Heart right ventricle (tissue), 16 donors: Measurements from ENCODE around the gene HMGCS1. TPM values are rescaled to one million over a fixed set of nuclear protein-coding genes. Genes with fewer than 3 reads are reported as not detected.

Source experiments
- ATAC-seq, 8 donors: fragments of 200-7000 bp; cut with Tn5 transposase; one replicate each; pipeline ENCODE4 v1.9.1; 2020; ENCODE audit warnings: mild to moderate bottlenecking in 8 of 8, moderate library complexity in 8 of 8, moderate number of reproducible peaks in 1 of 8
- DNase-seq, 2 donors: peaks; one replicate each; pipeline ENCODE4 v3.0.0-alpha.2; 2020
- H3K27ac ChIP-seq, 10 donors: fragments of 200-600 bp; sonication (generic) in 2 of 10; one replicate each; pipeline versions ENCODE4 v1.5.0 to v1.8.0; 2020 to 2022; ENCODE audit warnings: mild to moderate bottlenecking in 3 of 10
- H3K27me3 ChIP-seq, 7 donors: fragments of 200-600 bp; one replicate each; pipeline ENCODE4 v1.8.0; 2021 to 2022; ENCODE audit warnings: mild to moderate bottlenecking in 2 of 7
- H3K36me3 ChIP-seq, 9 donors: fragments of 200-600 bp; sonication (generic) in 1 of 9; one replicate each; pipeline versions ENCODE4 v1.5.0 to v1.8.0; 2020 to 2022; ENCODE audit warnings: mild to moderate bottlenecking in 2 of 9
- H3K4me1 ChIP-seq, 9 donors: fragments of 200-600 bp; sonication (generic) in 1 of 9; one replicate each; pipeline versions ENCODE4 v1.5.0 to v1.8.0; 2020 to 2022; ENCODE audit warnings: mild to moderate bottlenecking in 4 of 9
- H3K4me3 ChIP-seq, 10 donors: fragments of 200-600 bp; sonication (generic) in 2 of 10; one replicate each; pipeline versions ENCODE4 v1.5.0 to v1.8.0; 2020 to 2022; ENCODE audit warnings: mild to moderate bottlenecking in 7 of 10, moderate library complexity in 2 of 10
- H3K9me3 ChIP-seq, 11 donors: fragments of 200-600 bp in 10 of 11; sonication (generic) in 2 of 11; one replicate each; pipeline versions ENCODE4 v1.5.0 to v1.8.0; 2013 to 2022; ENCODE audit warnings: mild to moderate bottlenecking in 2 of 11, control low read depth in 1 of 11, moderate library complexity in 1 of 11
- CTCF ChIP-seq, 9 donors: fragments of 200-600 bp; sonication (generic) in 2 of 9; IDR thresholded peaks; one replicate each; pipeline versions ENCODE4 v1.5.0 to v1.8.0; 2021 to 2022; ENCODE audit warnings: antibody characterized with exemption in 9 of 9, mild to moderate bottlenecking in 5 of 9, moderate library complexity in 1 of 9
- WGBS, 2 donors: extraction: QIAGEN DNeasy Blood & Tissue Kit; methylation state at CpG; one replicate each; pipeline ENCODE4 v1.1.7; 2013; ENCODE audit warnings: inconsistent platforms in 1 of 2; 5-methylcytosine and 5-hydroxymethylcytosine counted together
- intact Hi-C, 10 donors: fragments of 100-400 bp; cut with DNase I; formaldehyde crosslinking; loops; one replicate each; pipeline versions ENCODE4 v1.11.1 to v1.14.2; 2022
- polyA plus RNA-seq, 2 donors: library from polyadenylated mRNA; stranded (reverse); fragments of 200-250 nt; gene quantifications; one replicate each; pipeline ENCODE4 v1.2.3, GENCODE V29; 2013
- total RNA-seq, 10 donors: library from RNA; stranded (reverse); fragmentation: NEBNext Ultra II Directional in 3 of 10; extraction: Animal tissue kit (Norgen Biotek cat#: 25700) in 3 of 10; gene quantifications; one replicate each; pipeline versions ENCODE4 v1.2.1 to v1.2.4, GENCODE V29; 2021 to 2023
- donor health status: Arrhythmogenic right ventricular cardiomyopathy.
- donor health status: ischemic (EF 13 %, LVEDD 7.1; RV severe dilation, severe dysfunction).
- donor health status: healthy with polysubstance abuse.
- donor health status: DM: no; HTN: yes; CAD: no.
- donor health status: DM: no; HTN: no; CAD: no.
- donor health status: ischemic (EF 25% LVEDD 6.9; RV normal size, moderate dysfunction).
- donor health status: ischemic (EF 25% LVEDD 5.7; RV mildly dilated, moderate dysfunction).
- donor health status: healthy.
- donor health status: DM: yes; HTN: yes; CAD: no.
- donor health status: Ischemic cardiomyopathy.
- donor health status: ischemic (EF 35%, LVEDD 5.7; RV mildly dilated, moderate dysfunction).
- donor health status: nonischemic (EF 11% LVEDD 7.7; RV severe dilation, severe dysfunction).
- donor health status: DM: yes; HTN: yes; CAD: no.
- donor health status: PGD.
- donor health status: ischemic (EF 29% LVEDD 5.4; RV normal size, mild dysfunction).
- donor health status: nonischemic (EF 23%, LVEDD 6.1; RV moderate dilation, normal function).

HMGCS1 gene
- total and polyA plus RNA-seq, 12 donors: 8.3 to 33.0 (median 26.7) TPM

GRCh38 chr5:43242196-43242595, 71.0 kb downstream of the HMGCS1 start:
- DNase-seq: no peak
- no peak for ATAC-seq
- Histone ChIP-seq H3K27me3 (peaks cover 0 to 18% (median 0%) of the 10 kb centered on the region in 7 donors), H3K9me3 (no peaks in the 10 kb centered on the region), H3K36me3 (no peaks in the 10 kb centered on the region), H3K4me3 (no peak overlapping the region), H3K4me1 (no peaks in the 10 kb centered on the region), H3K27ac (no peak overlapping the region)
- 50 to 78% methylated on average over 1 of the region's 1 CpG for WGBS, 2 donors
- TF ChIP-seq CTCF (IDR thresholded peaks at IDR 0.05): no peak
- intact Hi-C loops: no loop called here

Other genes starting within 250 kb of the HMGCS1 start
- 10 to 100 TPM; 13.4 to 20.6 (median 16.8) TPM for gene ZNF131, start 192.5 kb downstream of the HMGCS1 start, total RNA-seq
- 10 to 100 TPM in 1 of 2 donors, 1 to 10 TPM in 1; 9.5 to 40.5 TPM for gene ZNF131, start 192.5 kb downstream of the HMGCS1 start, polyA plus RNA-seq
- gene NIM1K, start 121.2 kb downstream of the HMGCS1 start, total RNA-seq: under 1 TPM in 8 of 10 donors, not detected in 2; 0.12 to 0.42 (median 0.22) TPM
- gene NIM1K, start 121.2 kb downstream of the HMGCS1 start, polyA plus RNA-seq: under 1 TPM; 0.07 to 0.29 TPM
- under 1 TPM in 9 of 10 donors, not detected in 1; 0.20 to 0.53 (median 0.32) TPM for gene CCL28, start 99.0 kb upstream of the HMGCS1 start, total RNA-seq
- under 1 TPM; 0.10 to 0.59 TPM for gene CCL28, start 99.0 kb upstream of the HMGCS1 start, polyA plus RNA-seq
- gene TMEM267, start 170.5 kb upstream of the HMGCS1 start, total RNA-seq: 10 to 100 TPM in 1 of 10 donors, 1 to 10 TPM in 9; 4.2 to 10.3 (median 5.6) TPM
- 1 to 10 TPM; 5.2 to 9.6 TPM for gene TMEM267, start 170.5 kb upstream of the HMGCS1 start, polyA plus RNA-seq
- gene C5orf34, start 201.7 kb upstream of the HMGCS1 start, total RNA-seq: 1 to 10 TPM in 2 of 10 donors, under 1 TPM in 8; 0.22 to 1.6 (median 0.53) TPM
- under 1 TPM; 0.65 to 0.95 TPM for gene C5orf34, start 201.7 kb upstream of the HMGCS1 start, polyA plus RNA-seq
- 100 to 1,000 TPM; 112 to 162 (median 138) TPM for gene PAIP1, start 243.7 kb upstream of the HMGCS1 start, total RNA-seq
- 10 to 100 TPM; 51.1 to 84.6 TPM for gene PAIP1, start 243.7 kb upstream of the HMGCS1 start, polyA plus RNA-seq